ENCODE measurements around the gene GTSE1.

DNA sequence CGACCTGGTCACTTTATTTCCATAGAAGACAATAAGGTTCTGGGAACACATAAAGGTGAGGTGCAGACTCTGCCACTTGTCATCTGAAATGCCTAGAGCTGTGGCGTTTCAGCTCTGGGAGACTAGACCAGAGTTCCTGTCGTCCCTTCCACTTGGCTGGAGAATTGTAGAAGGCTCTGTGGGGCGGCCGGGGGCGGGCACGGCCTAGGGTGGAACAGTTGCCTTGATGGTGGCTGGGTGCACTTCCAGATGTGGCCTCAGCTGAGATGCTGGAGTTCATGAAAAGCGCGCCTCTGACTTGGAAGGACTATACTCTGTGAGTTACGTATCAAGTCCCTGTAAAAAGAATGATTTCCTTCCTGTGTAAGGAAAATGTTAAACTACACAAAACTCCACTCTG is 55.6 kb downstream of the GTSE1 start:
- TF ChIP-seq EZH2 (IDR thresholded peaks at IDR 0.05; ENCODE audit: low read depth), result no peak
- TF ChIP-seq, protein P1, sequence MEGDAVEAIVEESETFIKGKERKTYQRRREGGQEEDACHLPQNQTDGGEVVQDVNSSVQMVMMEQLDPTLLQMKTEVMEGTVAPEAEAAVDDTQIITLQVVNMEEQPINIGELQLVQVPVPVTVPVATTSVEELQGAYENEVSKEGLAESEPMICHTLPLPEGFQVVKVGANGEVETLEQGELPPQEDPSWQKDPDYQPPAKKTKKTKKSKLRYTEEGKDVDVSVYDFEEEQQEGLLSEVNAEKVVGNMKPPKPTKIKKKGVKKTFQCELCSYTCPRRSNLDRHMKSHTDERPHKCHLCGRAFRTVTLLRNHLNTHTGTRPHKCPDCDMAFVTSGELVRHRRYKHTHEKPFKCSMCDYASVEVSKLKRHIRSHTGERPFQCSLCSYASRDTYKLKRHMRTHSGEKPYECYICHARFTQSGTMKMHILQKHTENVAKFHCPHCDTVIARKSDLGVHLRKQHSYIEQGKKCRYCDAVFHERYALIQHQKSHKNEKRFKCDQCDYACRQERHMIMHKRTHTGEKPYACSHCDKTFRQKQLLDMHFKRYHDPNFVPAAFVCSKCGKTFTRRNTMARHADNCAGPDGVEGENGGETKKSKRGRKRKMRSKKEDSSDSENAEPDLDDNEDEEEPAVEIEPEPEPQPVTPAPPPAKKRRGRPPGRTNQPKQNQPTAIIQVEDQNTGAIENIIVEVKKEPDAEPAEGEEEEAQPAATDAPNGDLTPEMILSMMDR (conservative IDR thresholded peaks at IDR 0.05), result no peak
